Measurements from ENCODE around the gene SKAP1.
"Not testable (repeated sequence)": the region's sequence is repeated elsewhere in the genome, so short reads cannot be mapped to it uniquely, and the experiment has no call there.

The SKAP1 gene

GRCh38 chr17:48429638-48430586, at the start of gene SKAP1:
Gene SKAP1 (minus strand): TSS chr17:48430214.
- DNase-seq = peak; percentile 76

- no peak for DNase-seq
These were observed 49.0 kb upstream of the SKAP1 start for GRCh38 chr17:48479014-48479402.

GRCh38 chr17:48478224-48479013, 48.4 kb upstream of the SKAP1 start:
- no peak for DNase-seq

- DNase-seq = no peak
These were observed 47.2 kb upstream of the SKAP1 start for GRCh38 chr17:48477221-48477620.

GRCh38 chr17:48472411-48473281, 42.6 kb upstream of the SKAP1 start:
- peak; percentile 58 for DNase-seq

- no peak for DNase-seq
These were observed 41.9 kb upstream of the SKAP1 start for GRCh38 chr17:48471817-48472410.

GRCh38 chr17:48470388-48471034, 40.5 kb upstream of the SKAP1 start:
- peak; percentile 91 for DNase-seq

- DNase-seq = no peak
These were observed 39.2 kb upstream of the SKAP1 start for GRCh38 chr17:48469227-48469626.

GRCh38 chr17:48468299-48468698, 38.3 kb upstream of the SKAP1 start:
- peak; percentile 88 for DNase-seq

- DNase-seq = no peak
These were observed 35.9 kb upstream of the SKAP1 start for GRCh38 chr17:48465884-48466283.

- DNase-seq = no peak
These were observed 33.5 kb upstream of the SKAP1 start for GRCh38 chr17:48463526-48463925.

GRCh38 chr17:48462946-48463345, 32.9 kb upstream of the SKAP1 start:
- peak; percentile 89 for DNase-seq

- no peak for DNase-seq
These were observed 30.0 kb upstream of the SKAP1 start for GRCh38 chr17:48460052-48460451.

- DNase-seq = no peak
These were observed 29.2 kb upstream of the SKAP1 start for GRCh38 chr17:48459070-48459844.

GRCh38 chr17:48457080-48457836, 27.2 kb upstream of the SKAP1 start:
- DNase-seq = peak; percentile 83

GRCh38 chr17:48456589-48456988, 26.6 kb upstream of the SKAP1 start:
- DNase-seq = peak; percentile 61

- no peak for DNase-seq
These were observed 25.8 kb upstream of the SKAP1 start for GRCh38 chr17:48455791-48456190.

- no peak for DNase-seq
These were observed 23.4 kb upstream of the SKAP1 start for GRCh38 chr17:48453447-48453846.

- DNase-seq = no peak
These were observed 21.5 kb upstream of the SKAP1 start for GRCh38 chr17:48451489-48451888.

GRCh38 chr17:48449335-48449734, 19.3 kb upstream of the SKAP1 start:
- not testable (repeated sequence) for DNase-seq
